GM19035 (cell line): ENCODE data around the gene FAM227B.

ENCODE experiments used
- ATAC-seq: cut with Tn5 transposase; IDR thresholded peaks from one replicate; pipeline ENCODE4 v1.9.1; 2021; ENCODE audit not compliant: unreplicated experiment

Gene FAM227B

DNA sequence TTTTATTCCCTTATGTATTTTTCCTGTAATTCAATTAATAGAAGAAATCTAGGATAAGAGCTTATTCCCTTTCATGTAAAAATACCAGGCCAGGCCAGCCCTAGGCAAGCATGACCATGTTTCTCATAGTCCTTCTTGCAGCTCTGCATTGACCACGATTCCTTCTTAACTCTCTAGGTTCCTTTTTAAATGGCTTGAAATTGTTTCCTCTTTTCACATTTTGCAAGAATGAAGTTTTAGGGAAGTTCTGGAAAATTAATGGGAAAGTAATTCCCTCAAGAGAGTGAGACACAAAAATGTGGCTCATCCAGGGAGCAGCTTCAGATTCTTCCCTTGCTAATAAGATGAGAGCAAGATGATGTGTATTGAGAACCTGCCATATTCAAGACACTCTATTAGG, 314.1 kb downstream of the FAM227B start:
- ATAC-seq = no peak

DNA sequence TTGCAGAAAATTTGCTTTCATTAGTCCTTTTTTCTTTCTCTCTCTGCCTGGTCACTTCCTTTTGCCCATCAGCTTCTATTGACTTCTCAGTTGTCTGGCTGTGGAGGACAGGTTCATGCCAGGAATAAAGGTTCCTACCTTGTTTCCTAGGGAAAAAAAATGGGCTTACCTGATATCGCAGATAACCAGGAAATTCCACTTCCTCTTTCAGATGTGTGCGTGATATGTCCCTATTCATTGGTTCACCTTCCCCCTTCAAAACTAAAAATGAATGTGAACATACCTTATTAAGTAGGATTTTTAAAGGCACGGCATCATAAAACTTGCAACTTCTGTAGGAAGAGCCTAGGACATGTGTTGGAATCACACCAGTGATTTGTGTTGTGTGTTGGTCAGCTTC, 317.6 kb downstream of the FAM227B start:
- ATAC-seq = no peak

DNA sequence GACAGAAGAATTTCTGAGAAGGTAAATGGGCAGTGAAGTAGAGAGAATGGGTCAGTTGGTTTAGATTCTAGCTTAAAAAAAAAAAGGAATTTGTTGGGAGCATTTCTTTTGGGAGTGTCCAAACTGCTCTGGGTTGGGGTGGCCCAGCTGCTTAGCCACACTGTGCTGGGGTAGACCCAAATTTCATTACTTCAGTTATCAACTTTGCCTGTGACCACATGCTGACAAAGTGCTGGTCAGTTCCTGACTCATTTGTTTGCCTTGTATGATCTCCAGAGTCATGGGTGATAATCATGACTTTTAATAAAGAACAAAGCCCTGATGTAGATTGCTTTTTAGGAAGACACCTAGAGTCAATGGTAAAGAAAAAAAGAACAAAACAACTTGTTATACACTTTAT, 319.1 kb downstream of the FAM227B start:
- no peak for ATAC-seq

DNA sequence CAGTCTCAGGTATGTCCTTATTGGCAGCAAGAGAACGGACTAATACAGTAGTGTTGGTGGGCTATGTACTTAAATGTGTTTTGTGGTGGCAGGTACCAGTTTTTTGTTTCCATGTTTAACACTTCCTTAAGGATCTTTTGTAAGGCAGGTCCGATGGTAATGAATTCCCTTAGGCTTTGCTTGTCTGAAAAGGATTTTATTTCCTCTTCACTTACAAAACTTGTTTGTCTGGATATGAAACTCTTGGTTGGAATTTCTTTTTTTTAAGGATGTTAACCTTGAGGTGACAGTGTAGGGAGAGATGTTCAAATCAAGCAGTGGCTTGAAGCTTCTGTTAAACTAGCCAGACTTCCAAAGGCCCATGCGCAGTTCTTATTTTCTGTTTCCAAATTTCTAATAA, 319.8 kb downstream of the FAM227B start:
- ATAC-seq = no peak

DNA sequence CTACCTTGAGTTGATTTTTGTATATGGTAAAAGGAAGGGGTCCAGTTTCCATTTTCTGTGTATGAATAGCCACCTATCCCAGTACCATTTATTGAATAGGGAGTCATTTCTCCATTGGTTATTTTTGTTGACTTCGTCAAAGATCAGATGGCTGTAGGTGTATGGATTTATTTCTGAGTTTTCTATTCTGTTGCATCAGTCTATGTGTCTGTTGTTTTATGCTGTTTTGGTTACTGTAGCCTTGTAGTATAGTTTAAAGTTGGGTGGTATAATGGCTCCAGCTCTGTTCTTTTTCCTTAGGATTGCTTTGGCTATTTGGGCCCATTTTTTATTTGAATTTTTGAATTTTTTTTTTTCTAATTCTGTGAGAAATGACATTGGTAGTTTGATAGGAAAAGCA, 323.0 kb downstream of the FAM227B start:
- no peak for ATAC-seq

DNA sequence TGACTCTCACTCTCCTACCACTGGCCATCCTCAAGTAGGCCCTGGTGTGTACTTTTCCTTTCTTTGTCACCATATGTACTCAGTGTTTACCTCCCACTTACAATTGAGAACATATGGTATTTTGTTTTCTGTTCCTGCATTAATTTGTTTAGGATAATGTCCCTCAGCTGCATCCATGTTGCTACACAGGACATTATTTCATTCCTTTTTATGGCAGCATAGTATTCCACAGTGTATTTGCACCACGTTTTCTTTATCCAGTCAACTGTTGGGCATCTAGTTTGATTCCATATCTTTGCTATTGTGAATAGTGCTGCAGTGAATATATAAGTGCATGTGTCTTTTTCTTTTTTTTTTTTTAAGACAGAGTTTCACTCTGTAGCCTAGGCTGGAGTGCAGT, 324.4 kb downstream of the FAM227B start:
- ATAC-seq = no peak

DNA sequence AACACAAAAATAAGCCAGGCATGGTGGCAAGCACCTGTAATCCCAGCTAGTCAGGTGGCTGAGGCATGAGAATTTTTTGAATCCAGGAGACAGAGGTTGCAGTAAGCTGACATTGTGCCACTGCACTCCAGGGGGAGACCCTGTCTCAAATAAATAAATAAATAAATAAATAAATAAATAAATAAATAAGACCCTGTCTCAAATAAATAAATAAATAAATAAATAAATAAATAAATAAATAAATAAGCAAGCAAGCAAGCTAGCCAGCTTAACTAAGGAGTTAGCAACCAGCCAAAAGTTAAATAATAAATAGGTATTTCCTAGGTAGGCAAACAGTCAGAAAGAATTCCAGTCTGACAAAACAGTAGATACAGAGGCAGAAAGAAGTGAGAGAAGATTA, 326.7 kb downstream of the FAM227B start:
- no peak for ATAC-seq

DNA sequence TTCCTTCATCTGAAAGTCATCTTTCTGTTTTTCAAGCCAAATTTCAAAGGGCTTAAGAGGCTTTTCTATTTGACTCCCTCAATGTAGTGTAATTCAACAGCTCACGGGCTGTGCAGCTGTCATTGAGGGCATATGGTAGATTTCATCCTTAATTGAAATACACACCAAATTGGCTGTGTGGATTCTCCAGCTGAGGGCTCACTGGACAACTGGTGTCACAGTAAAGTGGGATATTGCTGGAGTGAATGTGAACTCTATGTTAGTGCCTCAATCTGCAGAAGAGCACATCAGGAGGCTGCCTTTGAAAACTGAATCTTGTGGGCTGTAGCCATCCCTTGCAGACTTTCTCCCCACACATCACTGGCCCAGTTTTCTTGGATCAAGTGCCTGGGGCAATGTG, 330.4 kb downstream of the FAM227B start:
- ATAC-seq = no peak

DNA sequence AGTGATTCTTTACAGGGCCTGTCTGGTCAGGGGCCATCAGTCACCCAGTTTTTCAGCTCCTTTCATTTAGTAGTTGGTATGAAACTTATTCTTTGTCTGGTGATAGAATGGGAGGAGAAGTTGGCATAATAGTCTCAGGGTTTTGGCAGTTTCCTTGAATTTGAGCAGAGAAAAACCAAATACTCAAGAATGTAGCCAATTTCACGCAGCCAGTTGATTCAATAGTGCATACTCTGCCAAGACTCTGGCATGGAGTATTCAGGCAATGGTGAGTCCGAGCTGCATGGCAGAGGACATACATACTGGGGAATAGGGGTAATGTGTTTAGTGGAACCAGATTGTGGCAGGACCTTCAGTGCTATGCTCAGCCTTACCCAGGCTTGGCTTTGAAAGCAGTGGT, 332.2 kb downstream of the FAM227B start:
- no peak for ATAC-seq

DNA sequence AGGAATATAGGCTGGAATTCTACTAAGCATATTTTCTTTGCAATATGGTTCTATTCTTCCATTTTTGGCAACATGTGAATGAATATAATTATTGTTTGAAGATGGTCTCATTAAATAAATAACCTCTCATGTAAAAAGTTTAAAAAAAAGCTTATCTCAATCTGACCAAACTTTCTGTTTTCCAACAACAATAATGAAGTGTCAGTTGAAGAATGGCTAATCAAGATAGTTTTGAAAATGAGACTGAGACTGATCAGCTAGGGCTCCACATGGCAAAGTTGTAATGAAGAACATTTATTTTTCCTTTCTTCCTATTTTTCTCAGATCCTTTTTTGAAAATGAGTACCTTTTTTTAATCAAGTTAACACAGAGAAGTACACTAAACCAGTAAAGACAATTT, 333.1 kb downstream of the FAM227B start:
- ATAC-seq = no peak

DNA sequence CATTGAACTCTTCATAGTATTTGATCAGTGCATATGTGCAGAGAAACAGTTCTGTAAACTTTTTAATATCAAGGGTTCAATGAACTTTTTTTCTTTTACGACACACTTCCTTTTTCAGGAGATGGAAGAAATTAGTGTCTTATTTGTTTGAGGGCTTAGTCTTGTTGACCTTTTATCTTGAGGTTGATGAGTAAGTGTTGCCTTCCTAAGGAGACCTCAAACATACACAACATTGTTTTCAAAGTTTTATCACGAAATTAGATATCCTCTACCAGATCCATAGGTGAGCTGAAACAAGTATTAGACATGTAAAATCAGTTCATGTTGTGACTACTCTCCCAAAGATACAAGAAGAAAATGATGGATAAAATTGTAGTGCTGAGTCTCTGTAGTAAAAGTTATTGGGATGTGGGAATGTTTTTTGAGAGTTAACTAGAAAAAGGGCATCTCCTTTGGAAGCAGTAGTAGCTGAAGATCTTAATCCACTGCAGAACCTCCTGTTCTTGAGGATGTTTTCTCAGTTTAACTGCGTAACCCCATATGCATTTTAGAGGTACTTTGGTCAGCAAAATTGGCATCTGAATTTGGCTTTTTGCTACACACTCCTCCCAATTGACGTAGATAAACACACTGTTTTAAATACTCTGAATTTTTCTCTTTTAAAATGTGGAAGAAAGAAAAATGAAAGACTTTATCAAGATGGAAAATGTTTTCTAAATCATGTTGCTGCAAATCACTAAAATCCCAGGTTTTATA, 333.8 kb downstream of the FAM227B start:
- ATAC-seq = no peak

DNA sequence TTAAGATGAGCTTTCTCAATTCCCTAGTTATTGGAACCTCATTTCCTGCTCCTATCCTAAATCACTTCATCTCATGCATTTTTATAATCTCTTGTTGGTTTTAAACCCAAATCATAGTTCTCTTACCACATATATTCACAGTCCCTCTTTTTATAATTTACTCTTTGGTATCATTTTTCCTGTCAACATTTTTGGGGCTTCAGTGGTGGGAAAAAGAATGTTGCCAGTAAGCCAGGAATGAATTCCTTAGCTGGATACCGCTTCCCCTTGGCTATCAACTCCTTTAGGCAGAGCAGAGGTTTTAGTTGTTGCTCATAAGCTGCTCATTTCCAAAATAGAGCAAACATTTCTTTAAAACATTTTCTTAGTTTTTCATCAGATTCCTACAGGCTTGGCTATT, 338.3 kb downstream of the FAM227B start:
- ATAC-seq = no peak

DNA sequence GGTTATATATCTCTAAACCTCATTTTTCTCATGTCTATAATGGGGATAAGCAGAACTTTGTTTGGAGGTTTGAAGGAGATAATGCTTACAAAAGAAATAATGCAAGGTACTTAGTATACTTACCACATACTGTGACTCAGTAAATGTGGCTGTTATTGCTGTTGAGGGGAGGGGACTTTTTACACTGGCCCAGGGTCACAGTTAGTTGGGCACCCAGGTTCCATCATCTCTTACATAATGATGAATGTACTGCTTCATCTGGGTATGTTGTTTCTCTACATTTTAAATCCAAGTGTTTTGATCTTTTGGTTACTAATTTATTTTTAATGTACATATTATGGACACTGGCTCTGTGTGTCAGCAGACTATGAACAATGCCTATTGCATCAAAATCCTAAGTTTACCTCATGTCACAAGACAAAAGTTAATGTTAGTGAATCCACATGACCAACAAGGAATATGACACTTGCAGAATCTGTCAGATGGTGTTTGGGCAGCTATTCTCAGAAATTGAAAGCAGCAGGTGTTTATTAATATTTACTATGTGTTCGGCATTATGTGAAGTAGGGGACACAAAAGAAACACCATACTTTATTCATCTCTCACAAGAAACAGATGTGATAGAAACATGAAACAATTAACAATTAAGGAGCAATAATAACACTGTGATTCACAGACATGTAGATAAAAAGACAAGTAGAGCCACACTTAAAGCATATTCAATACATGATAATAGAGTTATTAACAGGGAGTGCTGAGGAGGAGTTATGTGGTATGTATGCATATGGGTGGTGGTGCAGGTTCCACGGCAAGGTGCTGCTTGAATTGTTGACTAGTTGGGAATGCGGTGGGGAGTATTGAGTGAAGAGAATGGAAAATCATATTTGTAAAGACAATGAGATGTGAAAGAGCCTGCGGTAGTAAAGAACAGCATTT, 340.8 kb downstream of the FAM227B start:
- ATAC-seq = no peak

DNA sequence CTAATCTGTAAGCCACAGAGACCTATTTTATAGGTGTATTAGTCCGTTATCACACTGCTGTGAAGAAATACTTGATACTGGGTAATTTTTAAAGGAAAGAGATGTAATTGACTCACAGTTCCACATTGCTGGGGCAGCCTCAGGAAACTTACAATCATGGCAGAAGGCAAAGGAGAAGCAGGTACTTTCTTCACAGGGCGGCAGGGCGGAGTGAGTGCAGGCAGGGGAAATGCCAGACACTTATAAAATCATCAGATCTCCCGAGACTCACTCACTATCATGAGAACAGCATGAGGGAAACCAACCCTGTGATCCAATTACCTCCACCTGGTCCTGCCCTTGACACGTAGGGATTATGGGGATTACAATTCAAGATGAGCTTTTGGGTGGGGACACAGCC, 341.9 kb downstream of the FAM227B start:
- no peak for ATAC-seq
